Measurements from ENCODE around the gene SPSB4.
A peak's percentile ranks its signal among the peaks of the same experiment; 100 is the strongest.

SPSB4 gene

GRCh38 chr3:141050576-141051442 lies at the start of gene SPSB4:
Gene SPSB4, plus strand, starts transcription at chr3:141051347. Its CDS starts 14,758 bp downstream, at chr3:141066105.
- DNase-seq (ENCODE audit: low spot score): peak; percentile 6

DNA sequence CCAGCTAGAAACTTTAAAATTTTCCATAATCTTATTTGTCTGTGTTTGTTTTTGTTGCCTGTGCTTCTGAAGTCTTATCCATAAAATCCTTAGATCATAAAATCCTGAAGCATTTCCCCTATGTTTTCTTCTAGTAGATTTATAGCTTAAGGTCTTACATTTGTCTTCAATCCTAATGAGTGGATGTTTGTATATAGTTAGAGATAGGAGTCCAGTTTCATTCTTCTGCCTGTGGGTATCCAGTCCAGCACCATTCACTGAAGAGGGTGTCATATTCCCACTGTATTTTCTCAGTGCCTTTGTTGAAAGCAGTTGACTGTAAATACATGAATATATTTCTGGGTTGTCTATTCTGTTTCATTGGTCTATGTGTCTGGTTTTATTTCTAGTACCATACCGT lies 44.8 kb upstream of the SPSB4 start:
- no peak for DNase-seq (ENCODE audit: low spot score)

DNA sequence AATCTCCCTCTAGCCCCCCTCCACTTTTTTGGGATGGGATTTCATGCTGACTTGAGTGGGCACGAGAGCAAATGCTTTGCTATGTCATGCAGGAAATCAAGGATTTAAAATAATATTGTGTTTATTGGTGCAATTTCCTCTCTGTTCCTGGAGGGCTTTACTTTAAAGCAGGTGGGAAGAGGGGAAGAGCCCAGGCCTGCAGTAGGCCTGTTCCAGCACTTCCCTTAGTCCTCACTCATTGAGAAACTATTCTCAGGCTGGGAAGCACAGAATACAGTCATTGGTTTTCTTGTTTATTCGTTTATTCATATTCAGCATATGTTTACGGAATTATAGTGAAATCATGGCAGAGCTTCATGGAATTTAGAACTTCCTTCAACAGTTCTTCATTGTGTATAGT lies 41.7 kb upstream of the SPSB4 start:
- DNase-seq (ENCODE audit: low spot score): no peak

DNA sequence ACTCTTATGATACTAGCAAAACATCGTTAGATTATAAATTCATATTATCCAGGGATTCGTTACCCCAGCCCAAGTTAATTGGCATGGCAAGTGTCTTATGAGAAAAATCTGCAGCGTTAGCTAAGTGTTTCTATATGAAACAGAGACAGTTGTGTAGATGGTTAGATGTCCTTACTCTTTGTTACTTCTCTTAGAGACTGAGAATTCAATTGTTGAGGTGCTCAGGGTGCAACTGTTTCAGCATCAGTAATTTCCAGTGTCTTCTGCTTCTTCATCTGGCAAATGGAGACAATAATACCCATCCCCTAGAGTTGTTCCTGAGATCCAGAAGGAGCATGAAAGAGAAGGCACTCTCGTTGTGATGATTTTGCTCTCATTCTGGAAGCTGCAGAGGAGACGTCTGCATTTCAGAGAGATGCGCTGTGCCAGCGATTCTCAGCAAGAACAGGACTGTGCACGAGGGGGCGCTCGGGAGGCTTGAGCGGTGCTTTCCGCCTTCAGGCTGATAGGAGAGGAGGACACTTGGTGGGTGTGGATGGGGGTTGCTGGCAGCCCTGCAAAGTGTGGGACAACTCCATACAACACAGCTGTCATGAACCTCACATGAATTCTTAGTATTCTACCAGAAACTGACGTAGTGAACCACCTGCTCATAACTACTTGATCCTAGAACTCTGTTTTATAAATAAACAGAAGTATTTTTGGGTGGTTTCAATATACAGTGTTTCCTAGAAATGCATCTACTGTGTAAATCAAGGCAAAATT lies 39.7 kb upstream of the SPSB4 start:
- peak; percentile 71 for DNase-seq (ENCODE audit: low spot score)

GRCh38 chr3:141011997-141012262 lies 39.2 kb upstream of the SPSB4 start:
- DNase-seq (ENCODE audit: low spot score): no peak

DNA sequence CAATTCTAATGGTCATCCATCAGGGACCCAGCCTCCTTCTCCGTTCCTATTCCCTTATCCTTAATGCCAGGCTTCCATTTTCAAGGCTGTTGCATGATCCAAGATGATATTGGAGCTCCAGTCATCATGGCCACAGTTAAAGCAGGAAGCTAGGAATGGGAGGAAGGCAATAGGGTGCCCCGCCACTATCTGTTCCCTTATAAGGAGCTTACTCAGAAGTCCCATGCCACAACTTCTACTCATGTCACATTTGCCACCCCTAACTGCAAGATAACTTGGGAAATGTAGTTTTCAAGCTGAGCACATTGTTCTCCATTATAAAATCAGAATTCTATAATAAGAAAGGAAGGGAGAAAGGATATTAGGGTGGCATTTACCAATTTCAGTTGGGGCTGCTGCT lies 38.6 kb upstream of the SPSB4 start:
- no peak for DNase-seq (ENCODE audit: low spot score)

GRCh38 chr3:141015481-141015880 lies 35.7 kb upstream of the SPSB4 start:
- no peak for DNase-seq (ENCODE audit: low spot score)

GRCh38 chr3:141017366-141018322 lies 33.5 kb upstream of the SPSB4 start:
- DNase-seq (ENCODE audit: low spot score): peak; percentile 65

DNA sequence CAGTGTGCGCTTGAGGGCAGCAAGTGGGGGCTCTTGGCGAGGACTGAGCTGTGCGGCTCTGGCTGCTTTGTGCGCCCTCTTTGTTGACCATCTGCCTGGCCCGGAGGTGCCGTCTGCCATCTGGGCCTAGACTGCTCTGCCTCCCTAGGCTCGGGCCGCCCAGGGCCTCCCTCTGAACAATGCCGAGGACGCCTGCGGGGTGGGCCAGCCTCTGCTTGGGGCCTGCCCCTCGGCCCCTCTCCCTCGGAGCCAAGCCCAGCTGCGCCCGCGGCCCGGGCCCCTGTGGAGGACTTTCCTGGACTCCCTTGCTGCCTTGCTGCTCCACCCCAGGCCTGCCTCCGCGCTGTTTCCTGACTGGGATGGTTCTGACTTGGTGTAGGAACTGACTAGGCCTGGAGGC lies 31.9 kb upstream of the SPSB4 start:
- DNase-seq (ENCODE audit: low spot score): no peak

DNA sequence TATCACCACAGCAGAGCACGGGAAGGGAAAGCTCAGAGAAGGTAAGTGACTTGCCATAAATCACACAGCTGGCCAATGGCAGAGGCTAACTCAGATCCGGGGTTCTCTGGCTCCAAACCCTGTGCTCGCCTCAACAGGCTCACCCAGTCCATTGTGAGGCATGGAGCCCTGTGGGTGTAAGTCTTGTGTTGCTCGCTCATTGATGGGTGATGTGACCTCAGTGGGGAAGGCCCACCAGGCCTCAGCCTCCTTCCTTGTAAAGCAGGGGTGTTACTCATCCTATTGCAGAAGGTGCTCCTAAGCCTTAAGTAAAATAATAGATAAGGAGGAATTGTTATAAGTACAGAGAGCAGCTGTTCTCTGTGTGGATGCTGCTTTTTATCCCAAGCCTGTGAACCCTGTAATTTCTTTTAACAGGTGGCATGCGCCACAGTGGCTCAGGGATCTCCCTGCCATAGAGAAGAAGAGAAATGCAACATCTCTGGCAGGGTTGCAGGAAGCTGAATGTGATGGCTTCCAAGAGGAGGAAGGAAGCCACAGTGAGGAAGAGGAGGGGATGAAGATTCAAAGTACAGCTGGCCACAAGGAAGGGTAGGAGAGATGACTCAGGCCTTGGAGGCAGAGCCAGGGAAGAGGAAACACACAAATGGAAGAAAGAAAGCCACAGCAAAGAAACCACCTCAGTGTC lies 30.9 kb upstream of the SPSB4 start:
- DNase-seq (ENCODE audit: low spot score): no peak

GRCh38 chr3:141021261-141021660 lies 29.9 kb upstream of the SPSB4 start:
- DNase-seq (ENCODE audit: low spot score): no peak

GRCh38 chr3:141030296-141030695 lies 20.9 kb upstream of the SPSB4 start:
- no peak for DNase-seq (ENCODE audit: low spot score)

GRCh38 chr3:141039589-141039988 lies 11.6 kb upstream of the SPSB4 start:
- DNase-seq (ENCODE audit: low spot score): no peak

- DNase-seq (ENCODE audit: low spot score): no peak
These were observed 6.2 kb upstream of the SPSB4 start for GRCh38 chr3:141044695-141045641.

DNA sequence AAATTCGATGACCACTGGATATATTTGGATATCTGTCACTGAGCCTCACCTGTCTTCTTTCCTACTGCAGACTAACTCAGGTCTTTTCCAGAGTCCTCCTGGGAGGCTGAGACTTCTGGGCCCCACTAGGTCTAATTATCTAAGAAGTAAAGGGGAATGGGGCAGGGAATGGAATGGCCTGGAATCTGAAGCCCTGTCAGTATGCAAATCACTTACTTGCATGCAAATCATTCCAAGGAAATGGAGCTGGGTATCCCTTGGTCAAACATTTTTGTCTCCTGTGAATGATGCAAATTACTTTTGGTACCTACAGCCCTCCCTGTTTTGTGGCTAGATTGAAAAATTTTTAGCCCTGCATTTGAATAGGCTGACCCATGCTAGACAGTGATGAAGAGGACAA lies 5.3 kb upstream of the SPSB4 start:
- DNase-seq (ENCODE audit: low spot score): no peak

DNA sequence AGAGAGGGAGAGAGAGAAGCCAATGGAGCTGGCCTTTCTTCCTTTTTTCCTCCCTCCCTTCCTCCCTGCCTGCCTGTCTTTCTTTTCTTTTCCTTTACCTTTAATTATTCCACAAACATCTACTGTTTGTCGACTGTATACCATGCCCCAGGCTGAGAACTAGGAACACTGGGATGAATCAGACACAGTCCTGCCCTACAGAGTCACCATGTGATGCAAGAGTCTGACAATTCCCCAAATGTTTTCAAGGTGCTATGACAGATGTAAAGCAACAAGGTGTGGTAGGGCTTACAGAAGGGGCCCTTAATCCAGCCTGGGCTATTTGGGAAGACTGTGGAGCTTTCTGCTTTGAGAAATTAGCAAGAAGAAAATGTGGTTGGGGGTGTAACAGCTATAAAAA lies 4.0 kb upstream of the SPSB4 start:
- DNase-seq (ENCODE audit: low spot score): no peak

DNA sequence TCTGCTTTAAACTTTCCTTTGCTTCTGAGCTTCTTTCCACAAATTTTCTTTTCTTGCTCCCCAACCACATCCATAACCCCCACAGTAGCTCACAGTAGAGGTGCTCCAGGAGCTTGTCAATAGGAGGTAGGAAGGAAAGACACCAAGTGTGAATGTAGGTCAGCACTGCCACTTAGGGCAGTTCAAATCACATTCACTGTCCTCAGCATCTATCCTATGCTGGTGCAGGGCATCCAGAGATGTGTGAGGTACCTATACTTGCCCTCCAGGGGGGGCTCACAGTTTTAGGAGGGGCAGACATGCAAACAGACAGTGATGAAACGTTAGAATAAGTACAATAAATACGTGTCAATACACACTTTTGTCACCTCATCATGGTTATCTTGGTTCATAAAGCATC lies 1.5 kb upstream of the SPSB4 start:
- DNase-seq (ENCODE audit: low spot score): peak; percentile 16

- DNase-seq (ENCODE audit: low spot score): no peak
These were observed 475 bp downstream of the SPSB4 start for GRCh38 chr3:141051443-141052200.

GRCh38 chr3:141052201-141053069 lies 1.3 kb downstream of the SPSB4 start:
- no peak for DNase-seq (ENCODE audit: low spot score)

Data from activated CD4-positive, alpha-beta T cell treated with anti-CD3 and anti-CD28 coated beads, Interleukin-2, Interleukin-4, amounts not matched to agents 100 ng/mL and 50 ng/mL, durations not matched to agents 16 hours and 8 hours (primary cell).